ENCODE measurements around the gene KREMEN2.

DNA sequence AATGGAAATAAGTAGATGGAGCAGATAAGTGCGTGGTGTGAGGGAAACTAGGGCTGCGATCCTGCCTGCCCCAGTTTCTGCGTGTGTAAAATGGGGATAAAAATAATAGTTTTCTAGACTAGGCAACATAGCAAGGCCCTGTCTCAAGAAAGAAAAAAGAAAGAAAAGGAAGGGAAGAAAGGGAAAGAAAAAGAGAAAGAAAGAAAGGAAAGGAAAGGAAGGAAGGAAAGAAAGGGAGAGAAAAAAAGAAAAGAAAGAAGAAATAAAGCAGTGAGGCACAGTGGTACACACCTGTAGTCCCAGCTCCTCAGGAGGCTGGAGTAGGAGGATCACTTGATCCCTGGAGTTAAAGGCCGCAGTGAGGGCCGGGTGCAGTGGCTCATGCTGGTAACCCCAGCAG lies 18.3 kb downstream of the KREMEN2 start:
- TF ChIP-seq, protein P1, sequence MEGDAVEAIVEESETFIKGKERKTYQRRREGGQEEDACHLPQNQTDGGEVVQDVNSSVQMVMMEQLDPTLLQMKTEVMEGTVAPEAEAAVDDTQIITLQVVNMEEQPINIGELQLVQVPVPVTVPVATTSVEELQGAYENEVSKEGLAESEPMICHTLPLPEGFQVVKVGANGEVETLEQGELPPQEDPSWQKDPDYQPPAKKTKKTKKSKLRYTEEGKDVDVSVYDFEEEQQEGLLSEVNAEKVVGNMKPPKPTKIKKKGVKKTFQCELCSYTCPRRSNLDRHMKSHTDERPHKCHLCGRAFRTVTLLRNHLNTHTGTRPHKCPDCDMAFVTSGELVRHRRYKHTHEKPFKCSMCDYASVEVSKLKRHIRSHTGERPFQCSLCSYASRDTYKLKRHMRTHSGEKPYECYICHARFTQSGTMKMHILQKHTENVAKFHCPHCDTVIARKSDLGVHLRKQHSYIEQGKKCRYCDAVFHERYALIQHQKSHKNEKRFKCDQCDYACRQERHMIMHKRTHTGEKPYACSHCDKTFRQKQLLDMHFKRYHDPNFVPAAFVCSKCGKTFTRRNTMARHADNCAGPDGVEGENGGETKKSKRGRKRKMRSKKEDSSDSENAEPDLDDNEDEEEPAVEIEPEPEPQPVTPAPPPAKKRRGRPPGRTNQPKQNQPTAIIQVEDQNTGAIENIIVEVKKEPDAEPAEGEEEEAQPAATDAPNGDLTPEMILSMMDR (IDR thresholded peaks at IDR 0.05; ENCODE audit: poor library complexity), result no peak
- TF ChIP-seq EZH2phosphoT487 (IDR thresholded peaks at IDR 0.05; ENCODE audit: low read depth, severe bottlenecking, unreplicated experiment) (no peak), EZH2 (IDR thresholded peaks at IDR 0.05; ENCODE audit: borderline replicate concordance) (no peak)
